Activated gamma-delta T cell treated with Interleukin-2 at 50 U/mL for 16 hours (primary cell): Measurements from ENCODE around the gene C22orf15.

Source experiments
- DNase-seq: peaks from one replicate; pipeline ENCODE4 v3.0.0-alpha.2; 2020

The C22orf15 gene

DNA sequence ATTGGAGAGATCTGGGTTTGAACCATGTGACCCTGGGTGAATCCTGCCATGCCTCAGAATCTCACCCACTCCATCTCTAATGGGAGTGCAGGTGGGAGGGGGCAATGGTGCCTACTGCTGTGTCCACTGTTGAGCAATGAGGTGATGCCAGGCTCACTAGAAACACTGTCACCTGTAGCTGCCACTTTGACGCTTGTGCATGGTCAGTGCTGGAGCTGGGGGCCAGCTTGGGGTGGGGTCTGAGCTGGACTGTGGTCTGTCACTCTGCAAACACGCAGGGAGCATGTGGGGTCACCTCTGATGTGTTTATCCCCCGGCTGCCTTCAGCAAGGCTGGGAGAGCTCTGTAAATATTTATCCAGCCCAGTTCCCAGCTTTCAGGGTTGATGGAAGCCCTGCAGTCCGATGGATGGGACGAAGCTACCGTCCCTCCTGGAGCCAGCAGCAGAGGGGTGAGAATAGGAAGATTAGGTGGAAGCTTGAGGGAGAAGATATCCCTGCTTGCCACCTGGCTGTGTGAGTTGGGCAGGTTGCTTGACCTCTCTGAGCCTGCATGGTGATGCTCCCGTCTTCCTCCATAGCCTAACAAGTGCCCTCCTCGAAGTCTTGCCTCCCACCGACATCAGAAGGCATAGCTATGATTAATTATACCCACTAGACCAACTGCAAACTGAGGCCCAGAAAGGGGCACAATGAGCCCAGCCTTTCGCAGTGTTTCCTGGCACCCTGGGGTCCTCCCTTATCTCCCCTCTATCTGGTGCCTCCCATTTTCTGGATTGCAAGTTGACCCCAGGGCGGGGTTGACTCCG lies 11.5 kb downstream of the C22orf15 start:
- DNase-seq: no peak

DNA sequence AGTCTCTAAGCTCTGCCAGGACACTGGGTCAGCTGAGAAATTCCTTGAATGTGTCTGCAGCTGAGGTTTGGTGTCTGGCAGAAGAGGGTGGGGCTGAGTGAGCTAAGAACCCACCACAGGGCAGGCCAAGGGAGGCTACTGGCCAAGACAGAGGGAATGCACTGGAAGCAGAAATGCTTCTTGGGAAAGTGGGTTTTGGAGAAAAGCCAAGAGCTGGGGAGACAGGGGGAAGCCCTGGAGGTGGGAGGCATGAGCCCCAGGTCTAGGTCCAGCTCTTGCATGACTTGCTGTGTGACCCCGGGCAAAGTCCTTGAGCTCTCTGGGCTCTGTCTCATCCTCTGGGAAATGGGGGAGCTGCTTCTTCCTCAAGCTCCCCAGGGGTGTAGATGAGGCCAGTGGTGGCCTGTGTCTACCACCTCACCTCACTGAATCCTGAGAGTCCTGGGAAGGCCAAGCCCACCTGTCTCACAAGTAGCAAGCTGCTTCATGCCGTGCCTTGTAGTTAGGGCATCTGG lies 12.2 kb downstream of the C22orf15 start:
- no peak for DNase-seq

DNA sequence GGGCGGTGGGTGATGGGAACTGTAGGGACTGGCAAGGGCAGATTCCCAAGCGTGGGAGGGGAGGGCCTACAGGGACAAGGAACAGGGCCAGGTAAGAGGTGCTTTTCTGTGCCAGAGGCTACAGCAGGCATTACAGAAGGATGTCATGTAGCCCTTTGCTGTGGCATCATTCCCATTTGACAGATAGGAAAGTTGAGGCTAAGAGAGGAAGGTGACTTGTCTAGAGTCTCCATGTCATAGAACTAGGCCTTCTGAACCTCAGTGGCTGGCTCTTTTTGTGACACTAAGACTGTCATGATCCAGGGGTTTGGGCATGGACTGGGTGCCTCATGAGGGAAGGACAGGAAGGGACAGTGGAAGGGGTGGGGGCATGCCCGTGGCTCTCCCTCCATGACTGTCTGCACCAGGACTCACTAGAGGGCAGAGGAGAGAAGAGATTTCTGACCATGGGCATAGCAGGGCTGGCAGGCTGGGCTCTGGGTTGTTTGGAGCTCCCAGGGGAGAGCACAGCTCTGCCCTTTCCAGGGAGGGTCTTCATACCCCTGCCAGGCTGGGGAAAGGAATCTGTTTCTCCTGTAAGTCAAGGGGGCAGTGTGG lies 13.1 kb downstream of the C22orf15 start:
- no peak for DNase-seq

DNA sequence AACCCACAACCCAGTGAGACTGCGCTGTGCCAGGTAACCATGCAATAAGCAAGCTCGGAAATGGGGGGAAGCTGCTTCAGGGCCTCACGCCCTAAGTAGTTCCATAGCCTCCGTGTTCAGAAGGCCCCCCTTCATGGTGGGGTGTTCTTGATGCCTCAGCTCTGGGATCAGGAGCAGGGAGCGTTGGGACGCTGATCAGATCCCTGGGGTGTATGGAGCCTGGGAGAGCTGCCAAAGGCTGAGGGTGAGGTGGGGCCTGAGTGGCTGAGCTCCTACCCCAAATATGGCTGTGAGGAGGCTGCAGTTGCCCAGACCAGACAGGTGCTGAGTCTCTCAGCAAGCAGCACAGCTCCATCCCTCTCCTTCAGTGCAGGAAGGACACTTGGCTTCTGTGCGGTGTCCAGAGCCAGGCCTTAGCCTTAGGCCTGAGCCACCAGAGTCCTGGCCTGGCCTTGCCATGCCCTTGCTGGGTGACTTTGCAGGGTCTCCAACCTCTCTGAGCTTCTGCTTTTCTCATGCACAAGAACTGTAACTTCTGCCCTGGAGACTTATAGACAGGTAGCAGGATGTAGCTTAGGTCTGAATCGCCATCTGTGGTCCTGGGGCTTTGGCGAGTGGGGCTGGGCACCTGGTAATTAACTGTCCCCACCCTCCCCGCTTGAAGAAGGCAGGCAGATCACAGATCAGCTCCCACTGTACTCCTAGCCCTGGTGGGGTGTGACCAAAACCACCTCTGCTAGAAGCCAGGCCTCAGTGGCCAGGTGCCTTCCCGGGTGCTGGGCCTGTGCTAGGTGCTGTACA lies 15.2 kb downstream of the C22orf15 start:
- DNase-seq: no peak

DNA sequence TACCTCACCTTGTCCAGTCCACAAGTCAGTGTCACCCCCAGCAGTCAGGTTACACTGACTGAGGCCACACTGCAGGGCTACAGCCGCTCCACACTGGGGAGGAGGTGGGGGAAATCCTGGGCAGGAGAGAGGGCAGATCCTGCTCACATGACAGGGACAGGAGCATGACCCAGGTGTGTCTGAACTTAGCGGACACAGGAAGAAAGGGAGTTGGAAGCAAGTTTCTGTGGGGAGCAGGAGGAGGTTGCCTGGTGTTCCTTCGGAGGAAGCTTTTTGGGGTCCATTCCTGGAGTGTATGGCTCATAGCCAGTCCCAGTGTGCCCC lies 15.7 kb downstream of the C22orf15 start:
- DNase-seq: no peak

DNA sequence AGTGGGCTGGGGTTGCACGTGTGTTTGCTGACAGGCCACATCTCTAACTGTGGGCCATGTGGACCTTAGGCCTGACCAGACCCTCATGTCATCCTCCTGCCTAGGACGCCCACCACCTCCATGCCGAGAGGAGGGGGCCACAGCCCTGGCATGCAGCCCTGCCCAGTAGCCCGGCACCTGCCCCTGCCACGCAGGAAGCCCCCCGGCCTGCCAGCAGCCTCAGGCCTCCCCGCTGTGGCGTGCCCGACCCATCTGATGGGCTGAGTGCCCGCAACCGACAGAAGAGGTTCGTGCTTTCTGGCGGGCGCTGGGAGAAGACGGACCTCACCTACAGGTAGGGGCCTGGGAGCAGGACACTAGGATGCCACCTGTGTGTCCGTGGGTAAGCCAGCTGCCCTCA lies 16.3 kb downstream of the C22orf15 start:
- no peak for DNase-seq

DNA sequence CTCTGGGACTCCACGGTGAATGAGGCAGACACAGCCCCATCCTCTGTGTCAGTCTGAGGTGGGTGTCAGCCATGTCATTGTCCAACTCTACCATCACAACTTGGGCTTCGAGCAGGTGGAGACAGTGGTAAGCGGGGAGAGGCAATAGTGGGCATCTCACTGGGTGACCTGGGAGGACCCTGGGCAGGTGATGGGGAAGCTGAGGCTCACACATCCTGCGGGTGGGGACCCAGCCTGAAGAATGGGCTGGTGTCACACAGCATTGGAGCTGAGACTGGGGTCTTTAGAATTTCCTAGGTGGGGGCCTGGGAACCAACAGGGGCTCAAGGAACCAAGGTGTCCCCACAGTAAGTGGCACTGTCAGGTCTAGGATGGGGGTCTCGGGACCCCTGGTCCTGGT lies 16.9 kb downstream of the C22orf15 start:
- no peak for DNase-seq

DNA sequence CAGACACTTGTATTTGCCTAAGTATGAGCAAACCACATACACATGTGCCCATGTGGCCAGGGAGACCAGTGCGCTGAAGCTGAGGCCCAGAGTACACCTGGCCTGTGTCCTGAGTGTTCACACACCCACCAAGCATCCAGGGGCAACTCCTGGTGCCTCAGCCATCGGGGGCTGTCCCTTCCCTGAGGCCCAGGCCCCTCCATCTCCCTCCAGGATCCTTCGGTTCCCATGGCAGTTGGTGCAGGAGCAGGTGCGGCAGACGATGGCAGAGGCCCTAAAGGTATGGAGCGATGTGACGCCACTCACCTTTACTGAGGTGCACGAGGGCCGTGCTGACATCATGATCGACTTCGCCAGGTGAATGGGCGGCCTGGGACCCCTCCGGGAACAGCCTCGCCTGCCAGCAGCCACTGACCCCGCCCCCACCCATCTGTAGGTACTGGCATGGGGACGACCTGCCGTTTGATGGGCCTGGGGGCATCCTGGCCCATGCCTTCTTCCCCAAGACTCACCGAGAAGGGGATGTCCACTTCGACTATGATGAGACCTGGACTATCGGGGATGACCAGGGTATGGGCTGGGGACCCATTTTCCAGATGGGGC lies 17.5 kb downstream of the C22orf15 start:
- DNase-seq: no peak

DNA sequence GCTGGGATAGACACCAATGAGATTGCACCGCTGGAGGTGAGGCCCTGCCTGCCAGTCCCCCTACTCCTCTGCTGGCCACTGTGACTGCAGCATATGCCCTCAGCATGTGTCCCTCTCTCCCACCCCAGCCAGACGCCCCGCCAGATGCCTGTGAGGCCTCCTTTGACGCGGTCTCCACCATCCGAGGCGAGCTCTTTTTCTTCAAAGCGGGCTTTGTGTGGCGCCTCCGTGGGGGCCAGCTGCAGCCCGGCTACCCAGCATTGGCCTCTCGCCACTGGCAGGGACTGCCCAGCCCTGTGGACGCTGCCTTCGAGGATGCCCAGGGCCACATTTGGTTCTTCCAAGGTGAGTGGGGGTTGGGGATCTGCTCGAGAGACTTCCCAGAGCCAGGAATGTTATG lies 18.3 kb downstream of the C22orf15 start:
- DNase-seq: no peak

DNA sequence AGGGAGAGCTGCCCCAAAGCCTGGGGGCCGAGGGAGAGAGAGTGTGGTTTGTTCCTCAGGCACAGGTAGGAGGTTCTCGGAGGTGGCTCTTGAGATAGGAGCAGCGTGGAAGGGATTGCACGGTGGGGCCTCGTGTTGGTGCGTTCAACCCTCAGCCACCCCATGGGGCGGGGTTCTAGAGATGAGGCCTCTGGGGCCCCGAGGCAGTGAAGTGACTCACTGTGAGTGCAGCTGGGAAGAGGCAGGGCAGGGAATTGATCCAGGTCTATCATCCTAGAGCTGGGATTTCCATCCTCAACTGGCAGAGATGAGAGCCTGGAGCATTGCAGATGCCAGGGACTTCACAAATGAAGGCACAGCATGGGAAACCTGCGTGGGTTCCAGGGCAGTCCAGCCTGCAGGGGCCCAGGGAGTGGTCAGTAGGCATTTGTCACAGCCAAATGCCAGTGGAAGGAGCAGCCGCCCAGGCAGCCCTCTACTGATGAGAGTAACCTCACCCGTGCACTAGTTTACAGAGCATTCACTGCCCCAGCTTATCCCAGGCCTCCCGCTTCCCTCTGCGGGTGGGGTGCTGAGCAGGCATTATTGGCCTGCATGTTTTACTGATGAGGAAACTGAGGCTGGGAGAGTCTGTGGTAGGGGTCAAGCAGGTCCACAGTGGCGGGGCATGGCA lies 18.9 kb downstream of the C22orf15 start:
- no peak for DNase-seq

DNA sequence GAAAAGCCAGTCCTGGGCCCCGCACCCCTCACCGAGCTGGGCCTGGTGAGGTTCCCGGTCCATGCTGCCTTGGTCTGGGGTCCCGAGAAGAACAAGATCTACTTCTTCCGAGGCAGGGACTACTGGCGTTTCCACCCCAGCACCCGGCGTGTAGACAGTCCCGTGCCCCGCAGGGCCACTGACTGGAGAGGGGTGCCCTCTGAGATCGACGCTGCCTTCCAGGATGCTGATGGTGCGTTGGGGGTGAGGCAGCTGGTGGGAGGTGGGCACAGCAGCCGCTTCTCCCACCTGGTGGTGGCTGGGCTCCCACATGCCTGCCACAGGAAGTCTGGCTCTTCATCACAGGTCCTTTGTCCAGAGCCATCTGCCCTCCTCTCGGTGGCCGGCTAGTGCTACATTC lies 19.5 kb downstream of the C22orf15 start:
- DNase-seq: no peak

DNA sequence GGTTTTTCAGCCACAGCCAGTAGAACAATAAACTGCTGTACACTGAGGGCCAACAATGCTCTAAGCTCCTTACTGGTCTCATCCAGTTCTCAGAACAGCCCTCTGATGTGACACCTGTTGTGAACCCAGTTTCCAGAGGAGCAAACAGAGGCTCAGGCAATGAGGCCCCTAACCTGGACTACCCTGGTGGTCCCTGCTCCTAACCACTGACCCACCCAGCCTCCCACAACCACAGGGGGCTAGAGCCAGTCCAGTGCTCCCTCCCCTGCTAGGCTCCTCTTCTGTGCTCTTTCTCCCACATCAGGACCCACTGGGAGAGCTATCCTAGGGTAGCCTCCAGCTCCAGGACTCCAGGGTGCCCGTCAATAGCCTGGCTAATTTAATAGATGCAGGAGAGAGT lies 19.9 kb downstream of the C22orf15 start:
- no peak for DNase-seq

DNA sequence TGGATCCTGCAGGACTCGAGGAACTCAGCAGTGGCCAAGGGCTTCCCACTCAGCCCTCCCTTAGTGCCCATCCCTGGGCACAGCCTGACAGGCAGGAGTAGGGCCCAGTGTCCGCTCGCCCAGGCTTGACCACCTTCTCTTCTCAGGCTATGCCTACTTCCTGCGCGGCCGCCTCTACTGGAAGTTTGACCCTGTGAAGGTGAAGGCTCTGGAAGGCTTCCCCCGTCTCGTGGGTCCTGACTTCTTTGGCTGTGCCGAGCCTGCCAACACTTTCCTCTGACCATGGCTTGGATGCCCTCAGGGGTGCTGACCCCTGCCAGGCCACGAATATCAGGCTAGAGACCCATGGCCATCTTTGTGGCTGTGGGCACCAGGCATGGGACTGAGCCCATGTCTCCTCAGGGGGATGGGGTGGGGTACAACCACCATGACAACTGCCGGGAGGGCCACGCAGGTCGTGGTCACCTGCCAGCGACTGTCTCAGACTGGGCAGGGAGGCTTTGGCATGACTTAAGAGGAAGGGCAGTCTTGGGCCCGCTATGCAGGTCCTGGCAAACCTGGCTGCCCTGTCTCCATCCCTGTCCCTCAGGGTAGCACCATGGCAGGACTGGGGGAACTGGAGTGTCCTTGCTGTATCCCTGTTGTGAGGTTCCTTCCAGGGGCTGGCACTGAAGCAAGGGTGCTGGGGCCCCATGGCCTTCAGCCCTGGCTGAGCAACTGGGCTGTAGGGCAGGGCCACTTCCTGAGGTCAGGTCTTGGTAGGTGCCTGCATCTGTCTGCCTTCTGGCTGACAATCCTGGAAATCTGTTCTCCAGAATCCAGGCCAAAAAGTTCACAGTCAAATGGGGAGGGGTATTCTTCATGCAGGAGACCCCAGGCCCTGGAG lies 20.7 kb downstream of the C22orf15 start:
- DNase-seq: no peak

DNA sequence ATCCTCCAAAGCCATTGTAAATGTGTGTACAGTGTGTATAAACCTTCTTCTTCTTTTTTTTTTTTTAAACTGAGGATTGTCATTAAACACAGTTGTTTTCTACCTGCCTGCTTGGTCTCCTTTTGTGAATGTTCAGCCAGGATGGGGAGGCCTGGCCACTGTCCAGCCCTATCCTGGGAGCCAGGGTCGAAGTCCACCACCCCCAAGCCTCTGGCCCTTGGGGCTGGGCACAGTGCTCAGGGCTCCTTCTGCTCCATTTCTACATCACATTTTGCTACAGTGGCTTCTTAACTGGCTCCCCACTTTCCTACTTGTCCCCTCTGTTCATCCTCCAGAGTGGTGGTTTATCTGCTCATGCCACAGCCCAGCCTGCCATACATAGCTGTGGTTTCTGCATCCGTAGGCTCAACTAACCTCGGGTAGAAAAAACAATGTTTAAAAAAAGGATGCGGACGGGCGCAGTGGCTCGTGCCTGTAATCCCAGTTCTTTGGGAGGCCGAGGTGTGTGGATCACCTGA lies 21.5 kb downstream of the C22orf15 start:
- no peak for DNase-seq

DNA sequence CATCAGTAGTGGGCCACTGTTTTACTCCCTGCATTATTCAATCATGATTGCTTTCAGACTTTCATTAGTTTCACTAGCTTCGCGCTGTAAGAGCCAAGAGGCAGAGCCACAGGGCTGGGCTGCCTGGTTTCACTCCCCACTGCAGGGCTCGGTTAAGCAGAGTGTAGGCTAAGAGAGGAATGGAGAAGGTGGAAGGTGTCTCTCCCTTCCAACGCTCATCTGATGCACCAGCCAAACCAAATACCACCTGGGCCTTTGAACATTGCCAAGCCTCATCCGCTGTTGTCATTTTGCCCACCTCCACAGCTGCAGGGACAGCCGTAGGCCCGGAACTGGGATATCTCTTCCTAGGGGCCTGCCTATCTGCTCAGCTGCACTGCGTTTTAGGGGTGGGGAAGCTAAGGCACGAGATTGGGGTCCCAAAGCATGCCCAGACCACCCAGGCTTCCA lies 23.5 kb downstream of the C22orf15 start:
- DNase-seq: no peak

DNA sequence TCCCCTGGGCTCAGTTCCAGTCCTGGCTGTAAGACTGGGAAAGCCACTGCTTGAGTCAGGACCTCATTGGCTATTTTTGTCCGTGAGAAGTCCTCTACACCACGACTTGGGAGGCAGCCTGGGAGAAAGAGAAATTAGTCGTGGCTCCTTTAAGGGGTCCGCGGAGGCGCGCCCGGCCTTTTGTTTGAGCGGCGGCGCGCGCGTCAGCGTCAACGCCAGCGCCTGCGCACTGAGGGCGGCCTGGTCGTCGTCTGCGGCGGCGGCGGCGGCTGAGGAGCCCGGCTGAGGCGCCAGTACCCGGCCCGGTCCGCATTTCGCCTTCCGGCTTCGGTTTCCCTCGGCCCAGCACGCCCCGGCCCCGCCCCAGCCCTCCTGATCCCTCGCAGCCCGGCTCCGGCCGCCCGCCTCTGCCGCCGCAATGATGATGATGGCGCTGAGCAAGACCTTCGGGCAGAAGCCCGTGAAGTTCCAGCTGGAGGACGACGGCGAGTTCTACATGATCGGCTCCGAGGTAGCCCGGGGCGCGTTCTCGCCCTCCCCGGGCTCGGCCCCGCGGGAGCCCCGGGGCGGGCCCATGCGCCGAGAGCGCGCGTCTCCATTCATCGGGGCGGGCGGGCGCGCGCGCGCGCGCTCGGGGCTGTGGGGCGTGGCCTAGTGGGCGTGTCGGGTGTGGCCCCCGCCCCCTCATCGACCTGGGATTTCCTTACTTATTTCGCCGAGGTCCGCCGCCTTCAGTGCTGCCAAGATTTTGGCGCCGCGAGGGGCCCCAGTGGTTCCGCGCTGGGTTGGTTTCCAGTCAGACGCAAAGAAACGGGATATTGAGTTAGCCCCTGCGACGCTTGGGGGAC lies 24.2 kb downstream of the C22orf15 start, which contains the start of gene SMARCB1:
SMARCB1 (plus strand) TSS at position 215 of the 848 bp plus-strand sequence; CDS start at position 419, 204 bp downstream.
- DNase-seq: peak; percentile 84

DNA sequence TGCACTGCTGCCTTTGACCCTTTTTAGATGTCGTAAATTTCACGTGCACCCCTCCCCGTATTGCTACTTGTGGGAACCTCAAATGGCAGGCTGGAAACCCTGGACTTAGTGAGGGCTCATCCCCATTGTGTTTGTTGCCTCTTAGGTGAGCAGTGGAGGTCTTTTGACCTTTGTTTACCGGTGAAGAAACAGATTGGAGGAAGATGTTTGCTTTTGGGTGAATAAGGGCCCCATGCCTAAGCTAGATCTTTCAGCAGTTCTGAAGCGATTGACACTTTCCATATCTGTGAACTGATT lies 24.8 kb downstream of the C22orf15 start:
- no peak for DNase-seq

DNA sequence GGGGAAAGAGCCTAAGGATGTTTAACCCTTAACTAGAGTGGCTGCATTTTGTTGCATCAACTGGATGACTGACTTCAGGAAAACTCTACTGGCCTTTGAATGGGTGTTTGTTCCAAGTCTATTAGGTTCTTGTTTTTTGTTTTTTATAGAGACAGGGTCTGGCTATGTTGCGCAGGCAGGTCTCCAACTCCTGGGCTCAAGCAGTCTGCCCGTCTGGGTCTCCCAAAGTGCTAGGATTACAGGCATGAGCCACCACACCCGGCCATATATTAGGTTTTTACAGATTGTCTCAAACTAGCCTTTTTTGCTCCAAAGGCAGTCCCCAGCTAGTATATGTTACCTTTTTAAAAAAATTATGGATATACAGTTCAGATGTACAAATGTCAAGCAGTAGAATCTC lies 25.1 kb downstream of the C22orf15 start:
- DNase-seq: no peak

DNA sequence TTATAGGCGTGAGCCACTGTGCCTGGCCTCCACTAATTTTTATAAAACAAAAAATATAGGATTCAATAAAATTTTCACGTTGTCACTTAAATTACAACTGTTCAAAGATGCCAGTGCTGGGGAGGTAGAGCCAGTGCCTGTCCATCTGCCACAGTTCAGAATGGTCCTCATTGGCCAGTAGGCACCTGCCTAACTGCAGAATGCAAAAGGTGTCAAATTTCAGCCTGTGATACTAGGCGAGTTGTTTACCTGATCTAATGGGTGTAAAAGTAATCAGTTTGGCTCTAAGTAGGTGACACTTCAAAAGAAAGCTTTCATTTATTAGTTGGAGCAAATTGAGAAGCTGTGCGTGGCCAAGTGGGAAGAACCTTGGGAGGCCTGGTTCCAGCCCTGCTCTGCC lies 26.3 kb downstream of the C22orf15 start:
- DNase-seq: no peak

DNA sequence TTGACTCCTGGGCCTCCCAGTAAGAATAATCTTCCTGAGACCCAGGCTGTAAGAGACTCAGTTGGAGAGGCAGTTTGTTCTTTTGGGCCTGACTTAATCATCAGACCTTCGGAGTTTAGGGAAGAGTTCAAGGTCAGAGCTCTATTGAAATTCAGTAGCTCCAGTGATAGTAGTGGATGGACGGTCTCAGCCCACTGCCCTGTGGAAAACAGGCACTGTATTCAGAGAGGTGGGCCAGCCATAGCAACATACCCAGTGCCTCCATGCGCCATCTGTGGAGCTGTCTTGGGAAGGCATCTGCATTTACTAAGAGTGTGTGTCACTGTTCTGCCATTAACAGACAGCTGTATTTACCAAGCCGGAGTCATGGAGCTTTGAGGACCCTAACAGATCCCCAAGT lies 26.8 kb downstream of the C22orf15 start:
- no peak for DNase-seq
